Fibroblast of lung (primary cell): Measurements from ENCODE around the gene PFKP.

ENCODE experiments used
- EZH2 ChIP-seq: IDR thresholded peaks from 2 replicates; pipeline ENCODE4 v1.5.1; 2012; ENCODE audit warnings: low read length, control low read depth, mild to moderate bottlenecking; ENCODE audit errors: missing control alignments
- TF ChIP-seq, protein P1 (sequence below), 2 donors: IDR thresholded peaks in 1 of 2; conservative IDR thresholded peaks in 1 of 2; 1 replicate in 1 of 2; 2 replicates in 1 of 2; pipeline ENCODE4 v1.5.1; 2011 to 2012; ENCODE audit warnings: low read length in 2 of 2, control low read depth in 1 of 2, inconsistent platforms in 1 of 2, low read depth in 1 of 2, mild to moderate bottlenecking in 1 of 2

DNA sequence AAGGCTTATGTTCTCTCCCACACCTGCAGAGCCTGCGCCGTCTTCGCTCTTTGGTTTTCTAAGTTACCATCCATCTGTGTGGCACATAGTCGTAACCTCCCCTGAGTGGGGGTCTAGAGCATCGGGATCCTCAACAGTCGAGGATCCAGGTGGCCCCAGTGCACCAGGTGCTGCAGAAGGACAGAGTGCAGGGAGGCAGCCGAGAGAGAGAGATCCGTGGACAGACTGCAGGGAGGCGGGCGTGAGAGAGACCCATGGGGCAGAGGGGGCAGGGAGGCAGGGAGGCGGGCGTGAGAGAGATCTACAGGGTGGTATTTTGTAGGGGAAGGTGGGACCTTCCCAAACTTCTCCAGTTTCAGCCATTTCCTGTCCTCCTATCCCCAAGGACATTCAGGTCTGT, 42.3 kb downstream of the PFKP start:
- no peak for TF ChIP-seq EZH2
- TF ChIP-seq, protein P1, sequence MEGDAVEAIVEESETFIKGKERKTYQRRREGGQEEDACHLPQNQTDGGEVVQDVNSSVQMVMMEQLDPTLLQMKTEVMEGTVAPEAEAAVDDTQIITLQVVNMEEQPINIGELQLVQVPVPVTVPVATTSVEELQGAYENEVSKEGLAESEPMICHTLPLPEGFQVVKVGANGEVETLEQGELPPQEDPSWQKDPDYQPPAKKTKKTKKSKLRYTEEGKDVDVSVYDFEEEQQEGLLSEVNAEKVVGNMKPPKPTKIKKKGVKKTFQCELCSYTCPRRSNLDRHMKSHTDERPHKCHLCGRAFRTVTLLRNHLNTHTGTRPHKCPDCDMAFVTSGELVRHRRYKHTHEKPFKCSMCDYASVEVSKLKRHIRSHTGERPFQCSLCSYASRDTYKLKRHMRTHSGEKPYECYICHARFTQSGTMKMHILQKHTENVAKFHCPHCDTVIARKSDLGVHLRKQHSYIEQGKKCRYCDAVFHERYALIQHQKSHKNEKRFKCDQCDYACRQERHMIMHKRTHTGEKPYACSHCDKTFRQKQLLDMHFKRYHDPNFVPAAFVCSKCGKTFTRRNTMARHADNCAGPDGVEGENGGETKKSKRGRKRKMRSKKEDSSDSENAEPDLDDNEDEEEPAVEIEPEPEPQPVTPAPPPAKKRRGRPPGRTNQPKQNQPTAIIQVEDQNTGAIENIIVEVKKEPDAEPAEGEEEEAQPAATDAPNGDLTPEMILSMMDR (conservative IDR thresholded peaks at IDR 0.05 in 1 of 2, IDR thresholded peaks at IDR 0.05 in 1 of 2; ENCODE audit: low read depth in 1 of 2, low read length in 2 of 2) = no peak
